ENCODE results near the gene ATP6V1B1.

The ATP6V1B1 gene

DNA sequence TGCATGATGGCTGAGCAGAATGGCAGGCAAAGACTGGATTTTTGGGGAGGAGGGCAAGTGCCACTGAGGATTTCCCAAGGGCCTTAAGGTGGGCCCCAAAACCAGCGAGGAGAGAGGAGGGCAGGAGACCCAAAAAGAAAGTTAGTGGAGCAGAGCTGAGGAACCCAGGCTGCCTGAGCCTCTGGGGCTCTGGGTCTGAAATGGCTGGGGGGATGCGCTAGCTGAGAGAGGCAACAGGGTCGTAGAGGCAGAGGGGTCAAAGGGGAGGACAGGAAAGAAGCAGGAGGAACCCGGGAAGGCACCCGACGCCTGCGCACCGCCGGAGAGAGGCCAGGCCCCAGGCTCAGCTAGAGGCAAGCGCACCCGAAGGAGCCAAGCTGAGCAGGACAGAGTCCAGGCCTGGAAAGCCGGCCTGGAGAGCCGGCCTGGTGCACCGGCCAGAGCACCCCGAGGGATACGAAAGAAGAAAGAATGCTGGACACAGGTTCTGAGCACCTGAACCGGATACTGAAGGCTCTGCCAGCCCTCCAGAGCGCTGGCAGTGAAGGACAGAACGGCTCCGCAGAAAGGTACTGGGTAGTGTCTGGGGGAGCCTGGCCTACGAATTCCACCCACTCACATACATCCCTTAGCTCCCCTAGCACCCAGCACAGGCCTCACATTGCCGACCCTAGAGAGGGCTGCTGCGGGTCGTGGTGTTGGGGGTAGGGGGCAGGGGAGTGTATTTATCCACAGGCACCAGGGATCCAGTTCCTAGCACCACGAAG, 39.5 kb upstream of the ATP6V1B1 start:
- intact Hi-C loops (cut with micrococcal nuclease) = no loop called here
- Mint-ChIP-seq H3K9me3 (no peaks in the 10 kb centered on the region), H3K27me3 (peaks cover 98% of the 10 kb centered on the region), H3K4me1 (ENCODE audit: low read depth) (peaks cover 45% of the 10 kb centered on the region), H3K4me3 (no peak overlapping the region), H3K36me3 (ENCODE audit: low read depth) (no peaks in the 10 kb centered on the region), H3K27ac (no peak overlapping the region)

DNA sequence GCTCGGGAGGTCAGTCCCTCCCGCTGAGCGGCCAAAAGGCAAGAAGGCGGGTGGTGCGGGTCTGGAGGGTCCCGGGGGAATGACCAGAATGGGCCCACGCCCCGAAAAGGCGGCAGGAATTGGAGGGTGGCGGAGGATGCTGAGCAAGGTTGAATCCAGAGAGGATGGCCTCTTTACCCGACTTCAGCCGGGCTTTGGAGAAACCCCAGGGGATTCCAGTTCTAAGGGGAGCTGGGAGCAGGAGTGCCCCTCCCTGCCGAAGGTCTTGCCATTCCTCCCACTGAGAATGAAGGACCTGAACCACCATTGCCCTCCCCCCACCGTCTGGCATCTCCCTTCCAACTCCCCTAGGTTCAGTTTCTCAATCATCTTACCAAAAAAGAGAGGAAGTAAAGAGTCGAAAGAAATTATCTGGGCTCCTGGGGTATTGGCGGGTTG, 38.9 kb upstream of the ATP6V1B1 start:
- intact Hi-C loops (cut with micrococcal nuclease) = no loop called here
- Mint-ChIP-seq H3K27ac (no peak overlapping the region), H3K27me3 (peaks cover 98% of the 10 kb centered on the region), H3K4me3 (no peak overlapping the region), H3K9me3 (no peaks in the 10 kb centered on the region), H3K36me3 (ENCODE audit: low read depth) (no peaks in the 10 kb centered on the region), H3K4me1 (ENCODE audit: low read depth) (peaks cover 51% of the 10 kb centered on the region)

DNA sequence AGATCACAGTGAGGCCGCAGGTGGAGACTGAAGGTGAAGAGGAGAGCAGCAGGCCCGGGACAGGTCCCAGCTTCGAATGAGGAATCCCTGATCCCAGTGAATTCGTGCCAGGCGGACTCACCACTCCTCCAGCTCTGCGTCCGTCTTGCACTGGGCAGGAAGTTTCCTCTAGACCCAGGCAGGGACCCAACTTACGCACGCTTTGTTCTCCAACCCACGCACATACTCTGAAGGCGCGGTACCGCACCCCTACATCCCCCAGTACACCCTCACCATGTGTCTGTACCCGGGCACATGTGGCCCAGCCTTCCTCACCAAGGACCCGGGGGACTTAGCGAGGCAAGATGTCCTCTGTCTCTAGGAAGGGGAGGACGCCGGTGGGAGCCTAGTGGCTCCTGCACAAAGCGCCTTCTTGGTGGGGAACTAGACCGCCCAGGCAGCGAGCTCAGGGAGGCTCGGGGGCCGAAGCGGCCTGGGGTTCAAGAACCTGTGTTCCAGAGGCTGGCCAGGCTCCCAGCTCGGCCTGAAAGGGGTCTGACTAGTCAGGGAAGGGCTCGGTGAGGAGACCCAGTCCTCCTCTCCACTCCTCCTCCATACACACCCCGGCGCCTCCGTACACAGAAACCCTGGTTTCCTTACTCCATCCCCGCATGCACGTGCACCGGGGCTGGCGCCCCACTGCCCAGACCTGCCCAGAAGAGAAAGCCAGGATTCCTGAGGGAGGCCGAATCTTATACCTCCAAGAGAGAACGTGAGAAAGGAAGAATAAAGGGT, 38.3 kb upstream of the ATP6V1B1 start:
- no peaks in the 10 kb centered on the region for H3K36me3 Mint-ChIP-seq (ENCODE audit: low read depth)
- intact Hi-C loops (cut with micrococcal nuclease) = no loop called here
- no peak overlapping the region for H3K4me3 Mint-ChIP-seq
- H3K9me3 Mint-ChIP-seq = no peaks in the 10 kb centered on the region
- H3K27me3 Mint-ChIP-seq = peaks cover 98% of the 10 kb centered on the region
- H3K4me1 Mint-ChIP-seq (ENCODE audit: low read depth) = peaks cover 55% of the 10 kb centered on the region
- H3K27ac Mint-ChIP-seq = no peak overlapping the region

DNA sequence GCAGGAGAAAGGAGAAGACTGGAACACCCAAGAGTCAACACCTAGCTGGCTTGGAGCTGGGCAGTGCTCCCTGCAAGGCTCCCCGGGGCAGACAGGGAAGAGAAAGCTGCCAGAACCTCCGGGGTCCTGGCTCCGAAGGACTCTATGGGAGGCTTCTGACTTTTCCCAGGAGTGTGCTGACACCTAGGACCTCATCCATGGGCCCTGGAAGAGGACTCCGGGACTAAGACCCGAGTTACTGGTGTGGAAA, 37.8 kb upstream of the ATP6V1B1 start:
- intact Hi-C loops (cut with micrococcal nuclease) = no loop called here
- Mint-ChIP-seq H3K4me3 (no peak overlapping the region), H3K27ac (no peak overlapping the region), H3K27me3 (peaks cover 98% of the 10 kb centered on the region), H3K4me1 (ENCODE audit: low read depth) (peaks cover 55% of the 10 kb centered on the region), H3K36me3 (ENCODE audit: low read depth) (no peaks in the 10 kb centered on the region), H3K9me3 (no peaks in the 10 kb centered on the region)

DNA sequence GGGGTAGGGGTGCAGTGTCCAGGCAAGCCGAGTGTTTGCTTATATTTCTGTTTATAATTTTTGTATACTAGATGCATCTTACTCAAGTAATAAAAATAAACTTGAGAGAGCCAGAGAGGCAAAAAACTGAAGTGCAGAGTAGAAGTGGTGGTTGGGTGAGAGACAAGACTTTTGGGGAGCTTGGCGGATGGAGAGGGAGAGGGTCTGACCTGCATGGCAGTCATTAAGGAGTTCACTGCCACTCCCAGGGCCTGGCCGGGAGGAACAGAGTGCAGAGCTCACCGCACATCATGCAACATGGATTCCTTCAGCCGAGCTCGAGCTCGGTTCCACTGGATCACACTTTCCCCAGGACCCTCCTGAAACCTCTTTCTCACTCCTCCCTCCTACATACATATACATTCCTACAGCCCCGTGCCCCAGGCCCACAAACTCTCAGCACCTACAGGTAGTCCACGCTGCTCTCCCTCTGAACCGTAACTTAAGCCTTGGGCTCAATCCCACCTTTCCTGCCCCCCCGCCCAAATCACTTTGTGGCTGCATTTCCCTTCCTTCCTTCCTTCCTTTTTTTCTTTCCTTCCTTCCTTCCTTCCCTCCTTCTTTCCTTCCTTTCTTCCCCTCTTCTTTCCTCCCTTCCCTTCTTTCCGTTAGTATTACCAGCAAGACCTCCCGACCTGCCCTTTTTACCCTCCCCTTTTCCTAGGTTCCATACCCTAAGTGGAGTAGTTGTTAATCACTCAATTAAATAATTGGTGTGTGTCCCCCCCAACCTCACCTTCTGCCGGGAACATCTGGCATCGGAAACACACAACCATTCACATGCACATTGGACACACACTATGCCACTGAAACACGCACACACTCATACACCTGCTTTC, 37.1 kb upstream of the ATP6V1B1 start:
- H3K27me3 Mint-ChIP-seq = peaks cover 98% of the 10 kb centered on the region
- H3K27ac Mint-ChIP-seq = no peak overlapping the region
- H3K4me3 Mint-ChIP-seq = no peak overlapping the region
- no peaks in the 10 kb centered on the region for H3K9me3 Mint-ChIP-seq
- peaks cover 55% of the 10 kb centered on the region for H3K4me1 Mint-ChIP-seq (ENCODE audit: low read depth)
- intact Hi-C loops (cut with micrococcal nuclease) = no loop called here
- no peaks in the 10 kb centered on the region for H3K36me3 Mint-ChIP-seq (ENCODE audit: low read depth)

DNA sequence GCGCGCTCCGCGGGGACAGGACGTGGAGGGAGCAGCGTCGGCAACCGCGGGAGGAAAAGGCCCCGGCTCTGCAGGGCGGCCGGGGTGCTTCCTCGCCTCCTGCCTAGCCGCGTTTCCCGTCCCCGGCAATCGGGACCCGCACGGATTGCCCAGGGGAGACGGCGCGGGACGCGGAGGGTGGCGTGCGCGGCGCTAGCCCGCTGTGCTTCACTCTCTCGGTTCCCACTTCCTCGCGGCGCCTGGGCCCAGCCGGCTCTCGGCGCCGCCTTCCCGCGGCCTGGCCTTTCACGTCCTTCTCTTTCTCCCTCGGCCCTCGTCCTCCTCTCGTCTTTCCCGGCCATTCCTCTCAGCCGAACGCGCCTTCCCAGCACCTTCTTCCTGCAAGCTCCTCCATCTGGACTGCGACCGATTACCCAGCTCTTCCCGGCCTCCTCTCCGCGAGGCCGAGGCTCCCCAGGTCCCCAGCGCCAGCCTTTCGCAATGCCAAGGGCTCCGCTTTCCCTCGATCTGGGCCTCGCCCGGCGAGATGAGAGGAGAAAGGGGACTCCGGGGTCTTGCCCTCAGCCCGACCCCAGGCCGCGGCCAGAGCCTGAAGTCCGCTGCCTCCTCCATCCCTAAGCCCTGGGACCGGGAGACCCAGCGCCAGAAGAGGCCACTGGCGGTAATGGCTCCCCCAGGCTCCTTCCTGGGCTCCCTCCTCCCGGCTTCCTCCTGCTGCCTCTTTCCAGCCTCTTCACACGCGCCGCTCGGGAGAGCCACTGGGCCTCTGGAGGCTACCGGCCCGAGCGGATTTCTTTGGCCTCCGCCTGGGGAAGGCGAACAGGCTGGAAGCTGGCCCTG, 34.3 kb upstream of the ATP6V1B1 start:
- peak overlapping the region; percentile 84 for H3K4me3 Mint-ChIP-seq
- H3K27me3 Mint-ChIP-seq = peaks cover 98% of the 10 kb centered on the region
- H3K9me3 Mint-ChIP-seq = no peaks in the 10 kb centered on the region
- intact Hi-C loops (cut with micrococcal nuclease) = no loop called here
- no peaks in the 10 kb centered on the region for H3K36me3 Mint-ChIP-seq (ENCODE audit: low read depth)
- H3K4me1 Mint-ChIP-seq (ENCODE audit: low read depth) = peaks cover 72% of the 10 kb centered on the region
- peak overlapping the region; percentile 36 for H3K27ac Mint-ChIP-seq

DNA sequence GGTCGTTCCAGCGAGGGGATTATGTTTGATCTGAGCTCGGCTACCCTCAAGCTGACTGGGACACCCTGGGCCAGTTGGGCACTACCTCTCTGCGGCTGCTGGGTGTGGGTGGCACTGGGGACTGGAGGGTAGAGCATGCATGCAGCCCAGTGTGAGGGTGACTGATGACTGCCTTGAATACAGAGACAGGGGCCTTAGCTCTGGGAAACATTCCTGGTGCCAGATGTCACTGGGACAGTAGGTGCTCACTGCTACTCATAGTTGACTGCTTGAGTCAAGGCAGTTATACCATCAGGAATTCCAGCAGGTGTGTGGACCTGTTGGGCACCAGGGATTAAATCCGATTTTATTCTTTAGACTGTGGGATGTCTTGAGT, 33.6 kb upstream of the ATP6V1B1 start:
- peaks cover 98% of the 10 kb centered on the region for H3K27me3 Mint-ChIP-seq
- no peak overlapping the region for H3K4me3 Mint-ChIP-seq
- intact Hi-C loops (cut with micrococcal nuclease) = no loop called here
- no peaks in the 10 kb centered on the region for H3K9me3 Mint-ChIP-seq
- no peak overlapping the region for H3K27ac Mint-ChIP-seq
- peaks cover 74% of the 10 kb centered on the region for H3K4me1 Mint-ChIP-seq (ENCODE audit: low read depth)
- no peaks in the 10 kb centered on the region for H3K36me3 Mint-ChIP-seq (ENCODE audit: low read depth)

DNA sequence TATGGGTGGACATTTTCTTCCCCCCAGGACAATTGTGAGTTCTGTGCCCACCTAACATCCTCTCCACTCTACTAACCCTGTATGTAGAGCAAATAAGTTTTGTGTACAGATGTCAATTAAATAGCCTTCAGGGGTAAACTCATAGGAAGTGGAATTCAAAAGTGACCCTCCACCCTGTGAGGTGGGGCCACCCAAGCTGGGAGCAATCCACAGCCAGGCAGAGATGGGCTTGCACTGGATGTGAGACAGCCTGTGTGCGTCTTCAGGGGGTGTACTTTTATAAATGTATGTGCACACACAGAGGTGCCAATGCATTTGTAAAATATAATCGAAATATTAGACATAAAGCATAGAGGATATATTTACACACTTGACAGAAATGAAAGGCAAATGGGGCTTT, 33.1 kb upstream of the ATP6V1B1 start:
- Mint-ChIP-seq H3K27me3 (peaks cover 98% of the 10 kb centered on the region), H3K9me3 (no peaks in the 10 kb centered on the region), H3K4me1 (ENCODE audit: low read depth) (peaks cover 74% of the 10 kb centered on the region), H3K4me3 (no peak overlapping the region), H3K27ac (no peak overlapping the region), H3K36me3 (ENCODE audit: low read depth) (no peaks in the 10 kb centered on the region)
- intact Hi-C loops (cut with micrococcal nuclease) = no loop called here

DNA sequence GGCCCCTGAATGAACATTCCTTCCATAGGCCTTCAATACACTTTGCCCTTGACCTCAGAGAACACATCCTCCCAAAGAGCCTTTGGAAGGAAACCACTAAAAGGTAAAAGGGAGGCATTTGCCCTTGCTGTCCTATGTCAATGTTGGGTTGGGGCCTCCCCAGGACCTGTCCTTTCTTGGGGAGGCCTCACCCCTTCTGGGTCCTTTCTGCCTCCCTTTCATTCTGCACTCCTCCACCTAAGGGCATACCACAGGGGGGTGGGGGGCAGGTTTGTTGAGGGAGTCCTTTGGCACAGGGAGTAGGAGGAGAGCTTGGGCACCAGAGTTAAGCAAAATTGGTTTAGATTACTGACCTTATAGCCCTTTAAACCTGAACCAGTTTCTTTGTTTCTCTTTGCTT, 32.5 kb upstream of the ATP6V1B1 start:
- Mint-ChIP-seq H3K27ac (no peak overlapping the region), H3K36me3 (ENCODE audit: low read depth) (no peaks in the 10 kb centered on the region), H3K27me3 (peaks cover 93% of the 10 kb centered on the region), H3K9me3 (no peaks in the 10 kb centered on the region), H3K4me3 (no peak overlapping the region), H3K4me1 (ENCODE audit: low read depth) (peaks cover 71% of the 10 kb centered on the region)
- intact Hi-C loops (cut with micrococcal nuclease) = no loop called here

DNA sequence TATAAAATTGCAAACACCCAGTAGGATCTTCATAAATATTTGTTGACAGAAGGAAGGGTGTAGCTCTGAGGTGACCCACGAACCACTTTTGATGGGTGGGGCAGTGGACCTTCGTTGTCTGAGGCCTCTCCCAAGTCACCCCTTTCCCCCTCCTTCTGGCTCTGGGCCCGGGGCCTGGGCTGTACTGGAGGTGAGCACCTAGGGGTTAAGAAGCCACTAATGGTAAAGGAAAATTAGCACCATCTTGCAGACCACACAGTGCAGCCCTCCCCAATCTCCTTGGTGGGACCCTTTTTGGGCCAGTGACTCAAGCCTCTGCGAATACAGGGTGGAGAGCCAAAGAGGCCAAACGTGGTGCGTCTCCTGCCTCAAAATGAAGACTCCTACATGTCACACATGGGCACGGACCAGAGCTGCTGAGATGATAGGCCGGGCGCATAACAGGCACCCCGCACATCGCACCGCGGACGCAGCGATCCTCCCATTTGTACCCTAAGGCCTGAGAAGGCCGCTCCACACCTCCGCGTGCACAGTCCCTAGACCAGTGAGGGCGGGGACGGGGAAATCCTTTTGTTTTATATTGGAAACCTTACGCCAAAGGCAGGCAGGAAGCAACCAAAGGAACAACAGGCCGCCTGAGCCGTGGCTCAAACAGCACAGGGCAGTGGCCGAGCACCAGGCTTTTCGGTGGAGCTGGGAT, 31.9 kb upstream of the ATP6V1B1 start:
- Mint-ChIP-seq H3K27ac (no peak overlapping the region), H3K36me3 (ENCODE audit: low read depth) (no peaks in the 10 kb centered on the region), H3K4me3 (no peak overlapping the region), H3K9me3 (no peaks in the 10 kb centered on the region), H3K27me3 (peaks cover 92% of the 10 kb centered on the region), H3K4me1 (ENCODE audit: low read depth) (peaks cover 66% of the 10 kb centered on the region)
- intact Hi-C loops (cut with micrococcal nuclease) = no loop called here

DNA sequence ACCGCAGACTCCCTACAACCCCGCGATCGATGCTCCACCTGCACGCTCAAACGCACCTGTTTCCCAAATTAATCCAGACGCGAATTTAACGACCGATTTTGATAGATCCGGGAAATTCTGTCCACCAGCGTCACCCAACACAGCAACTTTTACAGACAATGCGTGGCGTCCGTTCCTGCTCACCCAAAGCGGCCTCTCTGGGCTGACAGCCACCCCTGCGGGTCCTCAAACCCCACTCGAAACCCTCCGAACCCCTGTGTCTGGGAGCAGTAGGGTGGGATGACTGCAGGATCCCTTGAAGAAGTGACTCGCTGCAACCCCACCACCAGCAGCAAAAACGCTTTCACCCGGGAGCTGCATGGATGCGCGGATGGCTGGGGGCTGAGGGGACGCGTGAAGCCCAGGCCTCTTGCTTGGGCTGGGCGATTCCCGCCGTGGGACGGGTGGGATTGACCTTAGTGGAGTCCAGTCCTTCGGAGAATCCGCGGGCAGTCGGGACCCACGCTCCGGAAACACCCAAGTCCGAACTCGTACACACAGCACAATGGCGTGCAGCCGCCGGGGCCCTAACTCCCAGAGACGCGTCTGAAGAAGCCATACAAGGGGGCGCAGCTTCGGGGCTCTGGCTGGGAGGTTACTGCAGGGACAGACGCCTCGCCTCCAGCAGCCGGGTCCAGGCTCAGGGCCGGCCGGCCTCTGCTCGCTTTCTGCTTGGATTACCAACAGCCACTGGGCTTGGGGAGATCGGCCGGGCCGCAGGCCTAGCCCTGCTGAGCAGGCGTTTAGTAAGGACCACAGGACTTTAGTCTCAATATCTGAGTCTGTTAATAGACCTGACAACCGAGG, 31.1 kb upstream of the ATP6V1B1 start:
- Mint-ChIP-seq H3K27me3 (peaks cover 86% of the 10 kb centered on the region), H3K4me3 (no peak overlapping the region), H3K36me3 (ENCODE audit: low read depth) (no peaks in the 10 kb centered on the region), H3K4me1 (ENCODE audit: low read depth) (peaks cover 62% of the 10 kb centered on the region), H3K27ac (no peak overlapping the region), H3K9me3 (no peaks in the 10 kb centered on the region)
- intact Hi-C loops (cut with micrococcal nuclease) = no loop called here
